H1 (cell line): Measurements from ENCODE around the gene CCDC15. TPM values are rescaled to one million over a fixed set of nuclear protein-coding genes. Genes with fewer than 3 reads are reported as not detected.

Experiments
- CTCF ChIA-PET: fragments of 300-600 bp; sonication (Branson Sonifier 250); formaldehyde crosslinking; loops from one replicate; lab custom pipeline; 2021; ENCODE audit not compliant: partially characterized antibody; lab: Charles Lee
- POLR2A ChIA-PET: fragments of 300-600 bp; sonication (Branson Sonifier 250); formaldehyde crosslinking; loops from one replicate; lab custom pipeline; 2021; ENCODE audit warnings: inconsistent platforms; ENCODE audit not compliant: partially characterized antibody; lab: Charles Lee
- DNase-seq, 2 experiments: peaks; one replicate each; pipeline versions ENCODE4 v3.0.0 to v3.0.0-alpha.2; 2010 to 2022; ENCODE audit warnings: low spot score in 2 of 2, low read depth in 1 of 2, mixed read lengths in 1 of 2
- FAIRE-seq: peaks from 2 replicates; lab custom pipeline; 2011; peaks lifted over from hg19 to GRCh38; lab: Jason Lieb, UNC
- H2AFZ ChIP-seq: 2 replicates; pipeline ENCODE4 v1.8.1; 2012; ENCODE audit warnings: low read length, inconsistent platforms
- H2AK5ac ChIP-seq: 2 replicates; pipeline ENCODE4 v1.6.1; 2013; ENCODE audit warnings: low read depth, low read length
- H2BK120ac ChIP-seq: replicated peaks from 2 replicates; pipeline ENCODE3; 2013; ENCODE audit warnings: low read depth, low read length, inconsistent platforms
- H2BK12ac ChIP-seq: 2 replicates; pipeline ENCODE4 v1.6.1; 2013; ENCODE audit warnings: low read depth, low read length
- H2BK15ac ChIP-seq: 2 replicates; pipeline ENCODE4 v1.6.1; 2013; ENCODE audit warnings: low read length
- H2BK20ac ChIP-seq: 2 replicates; pipeline ENCODE4 v1.6.1; 2013; ENCODE audit warnings: low read length
- H2BK5ac ChIP-seq: 2 replicates; pipeline ENCODE4 v1.6.1; 2013; ENCODE audit warnings: low read depth, low read length
- H3K14ac ChIP-seq: 2 replicates; pipeline ENCODE4 v1.6.1; 2013; ENCODE audit warnings: inconsistent platforms; ENCODE audit not compliant: insufficient read length
- H3K18ac ChIP-seq: 2 replicates; pipeline ENCODE4 v1.6.1; 2013; ENCODE audit warnings: low read length; ENCODE audit errors: extremely low read depth
- H3K23ac ChIP-seq: 2 replicates; pipeline ENCODE4 v1.6.1; 2013; ENCODE audit warnings: inconsistent platforms; ENCODE audit not compliant: insufficient read length
- H3K23me2 ChIP-seq: 2 replicates; pipeline ENCODE4 v1.6.1; 2013; ENCODE audit warnings: low read depth, low read length
- H3K27ac ChIP-seq: 2 replicates; pipeline ENCODE4 v1.6.1; 2011; ENCODE audit warnings: low read depth, low read length, inconsistent platforms
- H3K27me3 ChIP-seq, 4 experiments: replicated peaks in 1 of 4; 1 replicate in 1 of 4; 2 replicates in 3 of 4; pipeline versions ENCODE4 v1.6.1 to v1.8.1; 2011 to 2013; ENCODE audit warnings: low read length in 3 of 4, mild to moderate bottlenecking in 3 of 4, inconsistent platforms in 2 of 4, mixed read lengths in 2 of 4, moderate library complexity in 1 of 4; ENCODE audit not compliant: control insufficient read depth in 3 of 4, insufficient read depth in 3 of 4; ENCODE audit errors: extremely low read depth in 1 of 4
- H3K36me3 ChIP-seq, 4 experiments: 2 replicates each; pipeline versions ENCODE4 v1.6.1 to v1.8.1; 2011 to 2013; ENCODE audit warnings: mild to moderate bottlenecking in 4 of 4, low read length in 3 of 4, moderate library complexity in 2 of 4, control low read depth in 1 of 4, inconsistent platforms in 1 of 4; ENCODE audit not compliant: insufficient read depth in 4 of 4, control insufficient read depth in 2 of 4
- H3K4ac ChIP-seq: replicated peaks from 2 replicates; pipeline ENCODE3; 2013; ENCODE audit warnings: low read length, low read depth, mixed read lengths, inconsistent platforms; ENCODE audit not compliant: insufficient read length
- H3K4me1 ChIP-seq, 4 experiments: replicated peaks in 1 of 4; 1 replicate in 1 of 4; 2 replicates in 3 of 4; pipeline versions ENCODE4 v1.6.1 to v1.8.1; 2011 to 2013; ENCODE audit warnings: low read length in 3 of 4, inconsistent platforms in 2 of 4, mixed read lengths in 1 of 4; ENCODE audit not compliant: insufficient read depth in 4 of 4, control insufficient read depth in 3 of 4
- H3K4me2 ChIP-seq, 2 experiments: 2 replicates each; pipeline versions ENCODE4 v1.6.1 to v1.8.1; 2011 to 2013; ENCODE audit warnings: low read depth in 2 of 2, low read length in 2 of 2, control low read depth in 1 of 2, inconsistent platforms in 1 of 2, mild to moderate bottlenecking in 1 of 2; ENCODE audit not compliant: insufficient read depth in 1 of 2
- H3K4me3 ChIP-seq, 4 experiments: fragments of 200-600, 300-600 bp in 1 of 4; sonication (generic), shearing (Covaris generic), sonication (Bioruptor Twin) in 1 of 4; 2 replicates each; pipeline versions ENCODE4 v1.5.1 to v1.8.1; 2011 to 2016; ENCODE audit warnings: low read length in 4 of 4, low read depth in 3 of 4, control low read depth in 2 of 4, inconsistent platforms in 2 of 4, mild to moderate bottlenecking in 2 of 4, mixed read lengths in 1 of 4, moderate library complexity in 1 of 4; ENCODE audit not compliant: insufficient read depth in 2 of 4; ENCODE audit errors: extremely low read depth in 1 of 4
- H3K56ac ChIP-seq: replicated peaks from 2 replicates; pipeline ENCODE3; 2013; ENCODE audit warnings: low read depth, mild to moderate bottlenecking, mixed read lengths, low read length, inconsistent platforms; ENCODE audit not compliant: insufficient read length
- H3K79me1 ChIP-seq: 2 replicates; pipeline ENCODE4 v1.6.1; 2013; ENCODE audit warnings: low read depth, low read length, control low read depth
- H3K79me2 ChIP-seq, 2 experiments: 2 replicates each; pipeline versions ENCODE4 v1.6.1 to v1.8.1; 2012 to 2013; ENCODE audit warnings: low read length in 2 of 2, mild to moderate bottlenecking in 2 of 2, inconsistent platforms in 1 of 2; ENCODE audit not compliant: insufficient read depth in 2 of 2, control insufficient read depth in 1 of 2
- H3K9ac ChIP-seq, 4 experiments: replicated peaks in 1 of 4; 1 replicate in 1 of 4; 2 replicates in 3 of 4; pipeline versions ENCODE4 v1.6.1 to v1.8.1; 2011 to 2013; ENCODE audit warnings: low read depth in 3 of 4, low read length in 3 of 4, control low read depth in 2 of 4, mild to moderate bottlenecking in 2 of 4, moderate library complexity in 2 of 4, inconsistent platforms in 1 of 4; ENCODE audit errors: extremely low read depth in 1 of 4
- H3K9me3 ChIP-seq, 2 experiments: 2 replicates each; pipeline versions ENCODE4 v1.6.1 to v1.8.1; 2012 to 2013; ENCODE audit warnings: mild to moderate bottlenecking in 2 of 2, moderate library complexity in 2 of 2, control low read depth in 1 of 2, inconsistent platforms in 1 of 2, low read depth in 1 of 2, low read length in 1 of 2, mixed read lengths in 1 of 2; ENCODE audit not compliant: insufficient read depth in 2 of 2
- H4K20me1 ChIP-seq, 2 experiments: replicated peaks in 1 of 2; 2 replicates each; pipeline versions ENCODE3 to v1.8.1; 2011 to 2013; ENCODE audit warnings: inconsistent platforms in 2 of 2, low read length in 2 of 2, mild to moderate bottlenecking in 1 of 2; ENCODE audit not compliant: insufficient read depth in 2 of 2, control insufficient read depth in 1 of 2
- H4K5ac ChIP-seq: 2 replicates; pipeline ENCODE4 v1.6.1; 2013; ENCODE audit warnings: low read length, low read depth, mixed read lengths, inconsistent platforms; ENCODE audit not compliant: insufficient read length
- H4K8ac ChIP-seq: 2 replicates; pipeline ENCODE4 v1.8.0; 2013; ENCODE audit warnings: mild to moderate bottlenecking, moderate library complexity, low read length, inconsistent platforms; ENCODE audit not compliant: insufficient read depth; ENCODE audit errors: extremely low read depth
- H4K91ac ChIP-seq: replicated peaks from 2 replicates; pipeline ENCODE3; 2013; ENCODE audit warnings: low read length, mixed read lengths, inconsistent platforms; ENCODE audit not compliant: insufficient read length
- BCL11A ChIP-seq, 2 experiments: IDR thresholded peaks; one replicate each; pipeline ENCODE4 v1.6.1; 2011; ENCODE audit warnings: low read depth in 2 of 2, low read length in 2 of 2, mild to moderate bottlenecking in 2 of 2
- RAD21 ChIP-seq, 2 experiments: IDR thresholded peaks in 1 of 2; conservative IDR thresholded peaks in 1 of 2; 2 replicates each; pipeline ENCODE4 v1.6.1; 2011; ENCODE audit warnings: low read depth in 2 of 2, low read length in 2 of 2, improper control_type of control experiment in 1 of 2, inconsistent platforms in 1 of 2, mild to moderate bottlenecking in 1 of 2, moderate library complexity in 1 of 2
- TAF1 ChIP-seq: IDR thresholded peaks from 2 replicates; pipeline ENCODE4 v1.6.1; 2011; ENCODE audit warnings: mild to moderate bottlenecking, low read depth, low read length
- WGBS, 2 experiments: shearing (Covaris generic) in 1 of 2; methylation state at CpG; one replicate each; pipeline versions ENCODE4 v1.1.6 to v1.1.7; 2013 to 2015; ENCODE audit warnings: low lambda C conversion rate in 2 of 2, mixed read lengths in 2 of 2, inconsistent platforms in 1 of 2, low coverage in 1 of 2, missing lambda C conversion rate in 1 of 2; ENCODE audit not compliant: insufficient replicate concordance in 2 of 2, insufficient coverage in 1 of 2, insufficient read length in 1 of 2; ENCODE audit errors: extremely low coverage in 1 of 2, missing lambda C conversion rate in 1 of 2; 5-methylcytosine and 5-hydroxymethylcytosine counted together
- polyA plus RNA-seq, 7 experiments: library from polyadenylated mRNA; depleted of rRNA in 3 of 7; stranded (reverse) in 5 of 7; unstranded in 2 of 7; fragments of >200 nt in 5 of 7; fragments of 200-250 nt in 2 of 7; gene quantifications; 1 replicate in 5 of 7; 2 replicates in 1 of 7; 4 replicates in 1 of 7; pipeline versions ENCODE4 v1.2.1 to v1.2.3, GENCODE V29; 2011 to 2013; ENCODE audit warnings: missing spikeins in 2 of 7, mixed read lengths in 2 of 7
- total RNA-seq: library from RNA; stranded (reverse); fragmentation: NEBNext Ultra II Directional; extraction: Animal tissue kit (Norgen Biotek cat#: 25700); gene quantifications from 2 replicates; pipeline ENCODE4 v1.2.1, GENCODE V29; 2021
- TF ChIP-seq, protein P1 (sequence below), 3 experiments: IDR thresholded peaks; 1 replicate in 2 of 3; 2 replicates in 1 of 3; pipeline versions ENCODE4 v1.5.1 to v1.6.1; 2011; ENCODE audit warnings: low read length in 3 of 3, mild to moderate bottlenecking in 3 of 3, inconsistent platforms in 2 of 3, low read depth in 1 of 3, moderate library complexity in 1 of 3; ENCODE audit not compliant: insufficient read depth in 1 of 3; ENCODE audit errors: control extremely low read depth in 1 of 3

Gene CCDC15
- total and polyA plus RNA-seq, 2 of the 8 experiments (the other 6 are each of a cell fraction or from before 2014, with no cell fraction given): 1.5 to 3.1 TPM

DNA sequence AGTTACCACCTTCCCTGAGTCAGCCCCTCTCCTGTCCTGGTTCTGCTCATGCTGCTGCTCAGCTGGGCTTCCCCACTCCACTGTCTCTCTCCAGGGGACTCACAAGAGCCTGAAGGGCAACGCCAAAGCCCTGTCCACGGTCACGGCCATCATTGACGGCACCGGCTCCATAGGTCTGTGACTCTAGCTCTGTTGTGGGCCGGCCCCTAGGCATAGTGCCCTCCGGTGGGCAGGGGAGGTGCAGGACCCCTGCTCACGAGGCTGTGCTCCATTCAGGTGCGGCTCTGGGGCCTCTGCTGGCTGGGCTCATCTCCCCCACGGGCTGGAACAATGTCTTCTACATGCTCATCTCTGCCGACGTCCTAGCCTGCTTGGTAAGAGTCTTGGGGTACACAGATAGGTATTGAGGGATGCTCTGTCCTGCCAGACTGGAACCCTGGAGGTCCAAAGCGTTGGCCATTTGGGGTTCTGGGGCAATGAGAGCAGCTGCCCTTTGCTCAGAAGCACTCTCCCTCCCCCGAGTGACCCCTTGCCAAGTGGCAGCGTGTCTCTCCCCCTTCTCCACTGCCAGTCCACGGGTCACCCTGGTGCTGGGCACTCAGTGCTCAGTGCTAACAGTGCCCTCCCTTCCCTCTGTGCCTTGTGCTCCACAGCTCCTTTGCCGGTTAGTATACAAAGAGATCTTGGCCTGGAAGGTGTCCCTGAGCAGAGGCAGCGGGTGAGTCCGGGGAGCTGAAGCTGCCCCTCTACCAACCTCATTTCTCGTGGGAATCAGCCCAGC is 131.5 kb downstream of the CCDC15 start:
- CTCF ChIA-PET: interaction anchor here (0.7 to 29.4 kb wide), 16 partner anchors 10 to 358 kb away, joined by 3 to 486 read pairs (median 4); partner anchors contain the start of genes SLC37A2 and TMEM218

More for the DNA sequence above, 131.5 kb downstream of the CCDC15 start:
- Histone ChIP-seq H4K20me1 (no peaks in the 10 kb centered on the region), H3K79me1 (no peaks in the 10 kb centered on the region), H2AK5ac (no peak overlapping the region), H3K4me2 (no peak overlapping the region), H3K14ac (no peak overlapping the region), H2AFZ (no peak overlapping the region), H2BK20ac (no peak overlapping the region), H3K56ac (no peak overlapping the region), H3K23me2 (no peaks in the 10 kb centered on the region), H2BK15ac (0 out of 2 replicates have a peak overlapping the region, but pooled peaks have one; percentile 9), H2BK5ac (no peak overlapping the region), H4K5ac (no peak overlapping the region), H3K9ac (no peak overlapping the region), H4K91ac (no peak overlapping the region), H3K36me3 (no peaks in the 10 kb centered on the region), H2BK120ac (no peak overlapping the region), H3K79me2 (no peaks in the 10 kb centered on the region), H3K27ac (no peak overlapping the region), H4K8ac (no peak overlapping the region; the same call in 1 of the 2 replicates), H3K4ac (no peak overlapping the region), H2BK12ac (no peak overlapping the region), H3K27me3 (no peaks in the 10 kb centered on the region), H3K18ac (no peak overlapping the region), H3K4me3 (no peak overlapping the region), H3K4me1 (peaks cover 0 to 3% (median 0%) of the 10 kb centered on the region in 4 experiments; a peak in 2 of 7 replicates), H3K9me3 (no peaks in the 10 kb centered on the region), H3K23ac (no peak overlapping the region)
- no peak for FAIRE-seq
- WGBS, 2 experiments: 84% methylated on average over 20 of the region's 20 CpGs; no CpG with 5 or more reads in 1 of the 2 experiments
- TF ChIP-seq, protein P1, sequence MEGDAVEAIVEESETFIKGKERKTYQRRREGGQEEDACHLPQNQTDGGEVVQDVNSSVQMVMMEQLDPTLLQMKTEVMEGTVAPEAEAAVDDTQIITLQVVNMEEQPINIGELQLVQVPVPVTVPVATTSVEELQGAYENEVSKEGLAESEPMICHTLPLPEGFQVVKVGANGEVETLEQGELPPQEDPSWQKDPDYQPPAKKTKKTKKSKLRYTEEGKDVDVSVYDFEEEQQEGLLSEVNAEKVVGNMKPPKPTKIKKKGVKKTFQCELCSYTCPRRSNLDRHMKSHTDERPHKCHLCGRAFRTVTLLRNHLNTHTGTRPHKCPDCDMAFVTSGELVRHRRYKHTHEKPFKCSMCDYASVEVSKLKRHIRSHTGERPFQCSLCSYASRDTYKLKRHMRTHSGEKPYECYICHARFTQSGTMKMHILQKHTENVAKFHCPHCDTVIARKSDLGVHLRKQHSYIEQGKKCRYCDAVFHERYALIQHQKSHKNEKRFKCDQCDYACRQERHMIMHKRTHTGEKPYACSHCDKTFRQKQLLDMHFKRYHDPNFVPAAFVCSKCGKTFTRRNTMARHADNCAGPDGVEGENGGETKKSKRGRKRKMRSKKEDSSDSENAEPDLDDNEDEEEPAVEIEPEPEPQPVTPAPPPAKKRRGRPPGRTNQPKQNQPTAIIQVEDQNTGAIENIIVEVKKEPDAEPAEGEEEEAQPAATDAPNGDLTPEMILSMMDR (IDR thresholded peaks at IDR 0.05; ENCODE audit: control extremely low read depth in 1 of 3, insufficient read depth in 1 of 3, low read depth in 1 of 3, low read length in 3 of 3): peak; percentile 54 to 73 (median 61)
- TF ChIP-seq BCL11A (IDR thresholded peaks at IDR 0.05; ENCODE audit: low read depth in 2 of 2, low read length in 2 of 2): no peak
- no peak for TF ChIP-seq TAF1
- TF ChIP-seq RAD21 (IDR thresholded peaks at IDR 0.05 in 1 of 2, conservative IDR thresholded peaks at IDR 0.05 in 1 of 2; ENCODE audit: low read depth in 2 of 2, low read length in 2 of 2): peak; percentile 43 to 60
- POLR2A ChIA-PET: no interaction called here
- DNase-seq: no peak
